GM19043 (cell line): ENCODE data around the gene RFESD.
"Not testable (repeated sequence)": the region's sequence is repeated elsewhere in the genome, so short reads cannot be mapped to it uniquely, and the experiment has no call there.

Experiments
- ATAC-seq: cut with Tn5 transposase; IDR thresholded peaks from one replicate; pipeline ENCODE4 v1.9.1; 2021; ENCODE audit warnings: low read depth; ENCODE audit not compliant: unreplicated experiment

RFESD gene

DNA sequence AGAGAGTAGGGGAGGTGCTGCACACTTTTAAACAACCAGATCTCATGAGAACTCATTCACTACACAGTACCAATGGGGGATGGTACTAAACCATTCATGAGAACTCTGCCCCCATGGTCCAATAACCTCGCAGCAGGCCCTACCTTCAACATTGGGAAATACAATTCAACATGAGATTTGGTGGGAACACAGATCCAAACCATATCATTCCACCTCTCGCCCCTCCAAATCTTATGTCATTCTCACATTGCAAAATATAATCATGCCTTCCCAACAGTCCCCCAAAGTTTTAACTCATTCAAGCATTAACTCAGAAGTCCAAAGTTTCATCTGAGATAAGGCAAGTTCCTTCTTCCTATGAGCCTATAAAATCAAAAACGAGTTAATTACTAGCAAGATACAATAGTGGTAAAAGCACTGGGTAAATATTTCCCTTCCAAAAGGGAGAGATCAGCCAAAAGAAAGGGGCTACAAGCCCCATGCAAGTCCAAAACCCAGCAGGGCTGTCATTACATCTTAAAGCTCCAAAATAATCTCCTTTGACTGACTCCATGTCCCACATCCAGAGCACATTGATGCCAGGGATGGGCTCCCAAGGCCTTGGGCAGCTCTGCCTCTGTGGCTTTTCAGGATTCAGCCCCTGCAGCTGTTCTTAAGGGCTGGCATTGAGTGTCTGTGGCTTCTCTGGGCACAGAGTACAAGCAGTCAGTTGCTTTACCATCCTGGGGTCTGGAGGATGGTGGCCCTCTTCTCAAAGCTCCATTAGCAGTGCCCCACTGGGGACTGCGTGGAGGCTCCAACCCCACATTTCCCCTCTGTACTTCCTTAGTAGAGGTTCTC, 18.4 kb upstream of the RFESD start:
- ATAC-seq, result no peak

DNA sequence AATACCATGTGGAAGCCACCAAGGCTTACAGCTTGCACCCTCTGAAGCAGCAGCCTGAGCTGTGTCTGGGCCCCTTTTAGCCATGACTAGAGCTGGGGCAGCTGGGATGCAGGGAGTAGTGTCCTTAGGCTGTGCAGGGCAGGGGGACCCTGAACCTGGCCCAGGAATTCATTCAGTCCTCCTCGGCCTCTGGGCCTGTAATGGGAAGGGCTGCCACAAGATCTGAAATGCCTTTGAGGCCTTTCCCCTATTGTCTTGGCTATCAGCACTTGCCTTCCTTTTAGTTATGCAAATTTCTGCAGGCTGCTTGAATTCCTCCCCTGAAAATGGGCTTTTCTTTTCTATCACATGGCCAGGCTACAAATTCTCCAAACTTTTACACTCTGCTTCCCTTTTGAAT, 17.6 kb upstream of the RFESD start:
- no peak for ATAC-seq

DNA sequence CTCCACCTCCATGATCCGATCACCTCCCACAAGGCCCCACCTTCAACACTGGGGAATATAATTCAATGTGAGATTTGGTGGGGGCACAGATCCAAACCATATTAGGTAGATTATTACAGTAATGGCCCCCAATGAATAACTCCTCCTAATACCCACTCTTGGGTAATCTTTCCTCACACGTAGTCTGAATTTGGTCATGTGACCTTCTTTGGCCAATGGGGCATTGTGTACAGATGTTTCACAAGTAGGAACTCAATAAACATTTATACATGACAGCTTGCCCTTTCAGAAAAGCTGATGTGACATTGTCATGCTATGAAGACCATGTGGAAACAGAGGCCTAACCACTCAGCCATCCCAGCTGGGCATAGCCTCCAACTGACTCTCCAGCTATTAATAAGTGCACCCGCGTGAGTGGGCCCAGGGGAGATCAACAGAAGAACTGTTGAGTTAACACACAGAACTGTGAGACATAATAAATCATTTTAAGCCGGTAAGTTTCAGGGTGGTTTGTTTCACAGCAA, 16.1 kb upstream of the RFESD start:
- ATAC-seq, result no peak

DNA sequence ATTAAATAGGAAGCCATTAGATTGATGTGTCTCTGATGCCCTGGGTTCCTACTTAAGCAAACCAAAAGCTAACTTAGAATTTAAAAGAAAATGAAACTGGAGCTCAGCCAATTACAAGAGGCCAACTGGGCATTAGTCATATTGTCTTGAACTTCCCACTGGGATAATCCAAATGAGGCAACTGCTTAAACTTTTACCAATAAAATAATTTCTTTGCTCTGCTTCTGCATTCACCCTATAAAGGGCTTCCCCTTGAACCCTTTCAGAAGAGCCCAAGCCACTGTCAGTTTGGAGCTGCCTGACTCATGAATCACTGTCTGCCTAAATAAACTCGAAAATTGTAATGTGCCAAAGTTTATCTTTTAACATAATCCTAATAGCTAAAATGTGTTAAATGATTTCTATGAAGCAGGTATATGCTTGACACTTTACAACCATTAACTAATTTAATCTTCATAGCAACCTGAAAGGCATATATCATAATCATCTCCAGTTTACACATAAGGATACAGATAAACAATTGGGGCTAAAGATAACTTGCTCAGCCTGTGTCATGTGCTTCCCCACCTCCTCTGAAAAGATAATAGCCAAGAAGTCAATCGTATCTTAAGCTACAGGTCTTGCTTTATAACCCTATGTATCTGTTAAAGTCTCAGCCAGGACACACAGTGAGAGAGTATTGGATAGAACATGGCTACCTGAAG, 15.2 kb upstream of the RFESD start:
- no peak for ATAC-seq

DNA sequence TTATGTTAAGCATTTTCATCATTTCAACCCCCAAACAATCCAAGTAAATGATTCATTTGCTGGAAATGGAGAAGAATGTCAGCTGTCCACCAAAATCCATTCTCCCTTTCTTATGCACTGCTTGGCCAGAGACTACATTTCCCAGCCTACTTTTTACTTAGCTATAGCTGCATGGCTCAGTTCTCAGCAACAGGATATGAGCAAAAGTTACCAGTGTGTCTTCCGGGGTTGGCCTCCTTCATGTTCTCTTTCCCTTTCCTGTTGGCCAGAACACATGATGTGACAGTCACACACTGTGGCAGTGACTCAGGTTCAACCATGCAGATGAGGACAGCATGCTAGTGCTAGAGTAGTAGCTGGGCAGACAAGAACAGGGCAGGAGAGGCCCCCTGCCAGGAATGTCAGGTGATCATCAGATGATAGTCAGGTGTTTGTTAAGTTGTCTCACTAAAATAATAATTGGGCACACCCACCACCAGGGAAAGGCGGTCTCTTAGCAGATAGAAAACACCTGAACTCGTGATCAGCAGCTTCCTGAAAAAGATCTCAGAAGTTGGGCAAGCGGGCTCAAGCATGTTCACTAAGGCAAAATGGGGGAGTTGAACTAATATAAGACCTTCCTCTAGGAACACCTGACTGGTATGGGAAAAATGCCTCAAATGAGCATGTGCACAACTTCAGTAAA, 14.4 kb upstream of the RFESD start:
- peak; percentile 95 for ATAC-seq

DNA sequence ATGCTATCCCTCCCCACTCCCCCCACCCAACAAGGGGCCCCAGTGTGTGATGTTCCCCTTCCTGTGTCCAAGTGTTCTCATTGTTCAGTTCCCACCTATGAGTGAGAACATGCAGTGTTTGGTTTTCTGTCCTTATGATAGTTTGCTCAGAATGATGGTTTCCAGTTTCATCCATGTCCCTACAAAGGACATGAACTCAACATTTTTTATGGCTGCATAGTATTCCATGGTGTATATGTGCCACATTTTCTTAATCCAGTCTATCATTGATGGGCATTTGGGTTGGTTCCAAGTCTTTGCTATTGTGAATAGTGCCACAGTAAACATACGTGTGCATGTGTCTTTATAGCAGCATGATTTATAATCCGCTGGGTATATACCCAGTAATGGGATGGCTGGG, 13.6 kb upstream of the RFESD start:
- ATAC-seq, result not testable (repeated sequence)

DNA sequence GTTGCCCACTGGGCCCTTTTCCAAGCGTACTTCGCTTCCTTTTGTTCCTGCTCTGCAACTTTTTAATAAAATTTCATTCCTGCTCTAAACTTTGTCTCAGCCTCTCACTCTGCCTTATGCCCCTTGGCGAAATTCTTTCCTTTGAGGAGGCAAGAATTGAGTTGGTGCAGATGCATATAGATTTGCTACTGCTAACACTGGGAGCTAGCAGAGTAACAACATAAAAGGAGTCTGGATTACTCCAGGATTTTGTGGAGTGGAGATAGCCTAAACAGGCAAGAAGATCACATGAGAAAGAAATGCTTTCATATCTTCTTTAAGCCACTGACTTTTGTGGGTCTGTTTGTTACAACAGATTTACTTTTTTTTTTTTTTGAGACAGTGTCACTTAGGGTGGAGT, 12.9 kb upstream of the RFESD start:
- no peak for ATAC-seq

DNA sequence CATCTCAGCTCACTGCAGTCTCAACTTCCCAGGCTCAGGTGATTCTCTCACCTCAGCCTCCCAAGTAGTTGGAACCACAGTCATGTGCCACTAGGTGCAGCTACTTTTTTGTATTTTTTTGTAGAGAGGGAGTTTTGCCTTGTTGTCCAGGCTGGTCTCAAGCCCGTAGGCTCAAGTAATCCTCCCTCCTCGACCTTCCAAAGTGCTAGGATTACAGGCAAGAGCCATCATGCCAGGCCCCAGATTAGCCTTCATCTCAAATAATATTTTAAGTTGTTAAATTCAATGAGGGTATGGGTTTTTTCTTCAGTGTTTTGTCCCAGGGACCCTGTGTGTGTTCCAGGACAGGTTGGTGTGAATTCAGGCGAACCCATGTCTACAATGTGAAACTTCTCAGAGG, 12.5 kb upstream of the RFESD start:
- no peak for ATAC-seq

DNA sequence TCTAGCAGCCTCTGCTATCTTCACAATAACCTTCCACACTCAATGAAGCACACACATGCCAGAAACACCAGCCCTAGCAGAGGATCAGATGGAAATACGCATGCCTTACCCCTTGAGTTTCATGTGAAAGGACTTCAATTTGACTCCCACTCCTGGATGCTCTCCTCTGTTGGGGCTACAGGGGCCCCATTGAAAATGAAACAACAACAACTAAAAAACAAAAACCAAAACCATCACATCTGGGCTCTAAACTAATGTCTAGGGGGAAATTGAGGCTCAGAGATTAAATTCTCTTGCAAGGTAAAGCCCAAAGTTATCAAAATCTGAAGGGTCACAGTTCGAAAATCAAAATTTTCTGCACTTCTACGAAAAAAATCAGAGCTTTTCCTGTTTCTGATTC, 7.9 kb upstream of the RFESD start:
- no peak for ATAC-seq

DNA sequence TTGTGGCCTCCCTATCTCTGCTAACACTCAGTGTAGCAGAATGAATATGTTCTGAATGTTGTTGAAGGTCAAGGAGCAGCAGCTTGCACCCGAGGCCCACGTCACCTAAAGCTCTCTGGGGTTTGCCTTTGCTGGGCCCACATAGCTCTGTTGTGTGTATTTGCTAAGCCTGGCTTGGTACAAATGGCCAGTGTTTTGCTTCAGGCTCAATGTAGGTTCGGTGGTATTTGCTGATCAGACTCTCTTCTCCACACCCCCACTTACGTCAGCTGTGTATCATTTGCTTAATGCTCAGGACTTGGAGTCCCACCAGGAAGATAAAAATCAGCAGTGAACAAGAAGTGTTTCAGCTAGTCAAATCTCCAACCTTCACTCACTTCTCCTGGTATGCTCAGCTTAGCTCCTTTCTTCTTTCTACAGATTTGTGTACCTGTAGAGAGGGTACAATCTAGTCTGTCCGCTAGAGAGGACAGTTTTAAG, 4.8 kb upstream of the RFESD start:
- ATAC-seq, result no peak

DNA sequence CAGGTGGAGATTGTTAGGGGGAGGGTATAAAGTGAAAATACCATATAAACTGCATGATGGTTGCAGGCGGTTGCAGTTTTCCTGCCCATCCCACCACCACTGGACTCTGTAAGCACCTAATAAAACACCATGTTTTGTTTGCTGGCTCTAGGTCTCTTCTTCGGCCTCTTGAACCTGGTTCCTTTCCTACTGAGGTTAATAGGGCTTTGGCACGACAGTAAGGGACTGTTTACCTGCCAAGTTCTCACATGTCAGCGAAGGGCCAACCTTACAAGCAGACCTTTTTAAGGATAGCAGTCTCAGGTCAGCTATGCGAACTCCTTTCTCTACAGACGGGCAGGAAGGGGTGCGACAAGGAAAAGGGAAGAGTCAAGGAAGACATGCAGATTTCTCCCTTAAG, 3.4 kb upstream of the RFESD start:
- no peak for ATAC-seq

DNA sequence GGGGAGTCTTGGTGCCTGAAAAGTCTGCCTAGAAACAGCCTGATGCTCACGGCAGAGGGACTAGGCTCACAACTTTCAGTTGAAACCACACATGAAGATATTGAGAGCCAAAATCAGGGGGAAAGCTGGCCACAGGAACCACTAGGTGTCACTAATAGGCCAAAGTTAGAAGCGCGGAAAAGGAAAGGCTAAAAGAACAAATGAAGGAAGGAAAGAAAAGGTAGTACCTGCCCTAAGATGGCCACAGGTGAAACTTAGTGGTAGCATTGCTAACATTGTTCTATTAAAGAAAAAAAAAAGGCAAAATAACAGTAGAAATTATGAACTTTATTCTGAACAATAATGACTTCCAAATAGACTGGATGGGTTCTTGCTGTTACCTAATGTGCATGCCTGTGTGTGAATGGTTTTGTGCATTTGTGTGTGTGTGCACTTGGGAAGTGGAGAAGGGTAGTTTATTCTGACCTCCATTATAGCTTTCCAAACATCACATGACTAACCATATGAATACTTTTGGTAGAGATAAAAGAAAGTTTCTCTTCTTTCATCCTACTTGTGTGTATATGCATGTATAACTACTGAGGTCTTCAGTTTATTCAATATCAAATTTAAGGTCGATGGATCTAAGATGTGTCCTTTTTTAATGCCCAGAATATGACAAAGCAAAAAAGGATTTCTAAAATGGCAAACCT, 2.1 kb upstream of the RFESD start:
- ATAC-seq, result peak; percentile 33

DNA sequence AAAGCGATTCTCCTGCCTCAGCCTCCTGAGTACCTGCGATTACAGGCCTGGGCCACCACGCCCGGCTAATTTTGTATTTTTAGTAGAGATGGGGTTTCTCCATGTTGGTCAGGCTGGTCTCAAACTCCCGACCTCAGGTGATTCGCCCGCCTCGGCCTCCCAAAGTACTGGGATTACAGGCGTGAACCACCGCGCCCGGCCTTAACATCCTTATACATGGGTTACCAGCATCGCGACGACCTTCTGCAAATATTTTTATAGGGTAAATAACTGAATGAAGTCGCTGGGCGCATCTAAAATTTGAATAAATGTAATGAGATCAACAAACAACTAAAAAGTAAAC, 380 bp upstream of the RFESD start:
- ATAC-seq, result not testable (repeated sequence)

DNA sequence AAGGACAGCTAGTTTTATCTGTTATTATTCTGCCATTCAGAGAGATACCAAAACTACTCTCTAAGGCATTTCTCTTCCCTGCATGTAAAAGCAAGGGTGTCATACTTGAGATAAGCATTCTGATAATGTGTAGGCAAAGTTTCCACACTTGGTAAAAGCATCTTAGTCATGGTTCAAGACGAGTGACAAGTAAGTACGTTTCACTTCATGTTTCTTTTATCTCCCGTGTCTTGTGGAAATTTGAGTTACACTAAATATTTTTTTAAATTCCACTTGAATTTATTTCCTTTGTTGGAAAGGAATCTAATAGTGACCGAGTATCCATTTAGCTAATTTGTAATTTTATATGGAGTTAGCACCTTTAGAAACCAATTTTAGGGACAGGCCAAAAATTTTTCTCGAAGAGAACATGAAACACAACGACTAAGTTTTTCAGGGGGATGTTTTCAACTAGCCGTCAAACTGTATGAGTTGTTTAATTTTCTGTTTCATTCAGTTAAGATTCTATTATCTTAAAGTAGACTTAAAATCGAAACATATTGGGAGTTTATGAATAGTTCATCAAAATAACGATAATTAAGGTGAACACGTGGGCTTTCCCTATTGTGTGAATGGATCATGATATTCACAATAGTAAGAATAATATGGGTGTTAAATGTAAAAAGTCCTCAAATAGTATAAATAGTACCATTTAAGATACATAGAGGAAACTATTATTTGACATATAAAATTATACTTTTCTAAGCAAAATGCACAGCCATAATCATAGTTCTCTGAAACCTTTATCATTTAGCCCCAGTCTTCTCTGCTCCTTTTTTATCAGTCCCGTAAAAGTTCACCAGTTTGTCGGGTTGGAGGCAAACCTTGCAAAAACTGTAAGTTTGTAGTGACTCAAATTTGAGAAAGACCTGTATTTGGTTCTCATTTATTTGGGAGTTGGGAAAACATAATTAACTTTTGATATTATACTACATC, 1.6 kb downstream of the RFESD start:
- ATAC-seq, result no peak

DNA sequence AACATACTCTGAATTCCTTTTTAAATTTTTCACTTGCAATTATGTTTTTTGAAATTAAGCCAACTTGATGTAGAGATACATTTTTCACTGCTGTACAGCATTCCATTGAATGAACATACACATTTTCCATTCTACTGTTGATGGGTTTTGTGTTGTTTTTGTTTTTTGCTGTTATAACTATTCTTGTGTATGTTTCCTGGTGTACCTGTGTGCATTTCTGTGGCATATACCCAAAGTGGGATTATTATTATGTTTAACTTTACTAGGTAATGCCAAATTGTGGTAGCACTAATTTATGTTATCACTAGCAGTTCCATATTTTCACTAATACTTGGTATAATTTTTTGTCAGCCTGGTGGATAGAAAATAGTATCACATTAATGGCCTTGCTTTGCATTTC, 2.7 kb downstream of the RFESD start:
- no peak for ATAC-seq

DNA sequence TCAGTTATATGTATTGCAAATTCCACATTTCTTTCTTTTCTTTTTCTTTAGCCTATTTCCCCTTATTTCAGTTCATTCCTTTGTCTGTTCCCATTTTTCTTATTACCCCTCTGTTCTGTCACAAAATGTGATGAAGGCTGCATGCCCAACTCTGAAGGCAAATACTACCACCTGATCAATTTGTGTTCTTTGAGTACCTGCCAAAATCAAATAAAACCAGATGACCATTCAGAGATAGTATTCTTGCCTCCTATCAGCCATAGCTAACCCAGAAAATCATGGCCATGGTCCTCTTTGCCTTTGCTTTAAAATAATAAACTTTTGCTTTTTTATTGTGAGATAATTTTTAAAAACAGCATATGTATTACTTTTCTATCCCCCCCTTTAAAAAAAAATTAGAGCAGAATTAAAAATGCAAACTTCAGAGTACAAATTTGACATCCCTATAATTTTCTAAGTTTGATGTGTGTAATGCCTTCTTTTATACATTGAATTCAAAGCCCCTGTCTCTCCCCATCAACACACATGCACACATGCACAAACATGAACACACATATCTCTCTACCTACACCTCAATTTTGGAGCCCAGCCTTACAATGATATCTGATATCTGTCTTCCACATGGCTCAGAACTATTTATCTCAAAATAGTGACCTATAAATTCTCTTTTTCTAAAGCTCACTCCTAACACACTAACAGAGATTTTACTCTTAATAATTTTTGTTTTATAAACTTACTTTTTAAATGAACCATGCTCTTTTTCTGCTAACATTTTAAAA, 3.5 kb downstream of the RFESD start:
- no peak for ATAC-seq

DNA sequence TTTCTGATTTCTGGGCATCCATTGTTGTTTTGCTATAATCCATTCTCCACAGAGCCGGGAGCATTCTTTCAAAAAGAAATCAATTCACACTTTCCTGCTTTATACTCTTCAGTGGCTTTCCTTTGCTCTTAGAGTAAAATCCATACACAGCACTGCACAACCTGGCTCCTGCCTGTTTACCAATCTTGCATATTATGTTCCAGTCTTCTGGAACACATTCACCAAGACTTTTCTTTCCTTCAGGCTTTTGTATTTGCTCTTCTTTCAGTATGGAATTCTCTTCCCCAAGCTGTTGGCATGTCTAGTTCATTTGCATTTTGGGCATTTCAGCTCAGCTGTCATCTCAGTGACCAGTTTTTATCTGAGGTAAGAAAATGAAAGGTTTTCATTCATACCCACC, 6.3 kb downstream of the RFESD start:
- ATAC-seq, result no peak

DNA sequence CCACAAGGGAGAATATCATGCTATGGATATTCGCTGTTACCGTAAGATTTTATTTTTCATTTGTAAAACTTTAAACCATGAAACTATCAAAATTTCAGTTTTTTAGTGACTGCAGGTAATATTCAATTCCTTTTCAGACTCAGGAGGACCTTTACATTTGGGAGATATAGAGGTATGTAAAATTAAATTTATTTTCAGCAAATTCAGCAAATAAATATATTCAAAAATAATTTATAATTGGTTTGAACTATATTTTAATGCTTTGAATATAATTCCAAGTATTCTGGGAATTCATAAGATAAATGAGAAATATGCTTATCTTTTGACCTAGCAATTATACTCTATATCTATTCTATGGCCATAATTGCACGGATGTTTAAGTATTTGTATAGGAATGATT, 7.6 kb downstream of the RFESD start:
- no peak for ATAC-seq

DNA sequence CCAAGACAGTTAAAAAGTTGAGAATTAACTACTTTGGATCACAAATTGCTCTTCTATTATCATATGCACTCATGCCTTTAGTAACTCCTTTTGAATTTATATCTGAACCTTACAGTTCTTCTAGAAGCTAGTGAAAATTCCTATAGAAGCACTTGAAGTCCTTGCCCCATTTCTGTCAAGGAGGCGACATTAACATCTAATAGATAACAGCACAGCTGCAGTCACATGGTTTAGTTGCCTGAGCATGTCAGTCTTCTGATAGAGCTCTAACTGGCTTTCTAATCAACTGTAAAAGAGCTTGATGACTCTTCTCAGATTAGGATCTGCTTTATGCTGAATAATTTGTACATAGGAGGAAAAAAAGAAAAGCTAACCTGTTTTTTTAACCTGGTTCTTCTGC, 9.0 kb downstream of the RFESD start:
- ATAC-seq, result no peak
